Natural killer cell treated with Interleukin-12 subunit alpha and Interleukin-12 subunit beta and Interleukin-15 and Interleukin-18, amount 100 ng/mL, for 72 hours (primary cell): ENCODE results near the gene PLXNA2. TPM values are rescaled to one million over a fixed set of nuclear protein-coding genes. Genes with fewer than 3 reads are reported as not detected.

Experiments
- ATAC-seq, 2 donors: fragments of 150-1000 bp; cut with Tn5 transposase in 1 of 2; sonication (Bioruptor Pico), chemical (Tn5 transposase) in 1 of 2; 2 replicates each; pipeline ENCODE4 v1.10.0; 2021
- DNase-seq: peaks from one replicate; pipeline ENCODE4 v3.0.0; 2022; ENCODE audit warnings: low spot score
- H3K27ac Mint-ChIP-seq, 2 donors: 1 replicate in 1 of 2; 2 replicates in 1 of 2; pipeline ENCODE4 v1.8.0; 2022; ENCODE audit warnings: mixed read lengths in 2 of 2, mild to moderate bottlenecking in 1 of 2, moderate library complexity in 1 of 2
- H3K27me3 Mint-ChIP-seq, 2 donors: 1 replicate in 1 of 2; 2 replicates in 1 of 2; pipeline ENCODE4 v1.8.0; 2022; ENCODE audit warnings: mixed read lengths in 2 of 2
- H3K36me3 Mint-ChIP-seq: one replicate; pipeline ENCODE4 v1.8.0; 2022; ENCODE audit warnings: mixed read lengths
- H3K4me1 Mint-ChIP-seq, 2 donors: 1 replicate in 1 of 2; 2 replicates in 1 of 2; pipeline ENCODE4 v1.8.0; 2022; ENCODE audit warnings: low read depth in 2 of 2, mixed read lengths in 2 of 2, mild to moderate bottlenecking in 1 of 2
- H3K4me3 Mint-ChIP-seq: one replicate; pipeline ENCODE4 v1.8.0; 2022; ENCODE audit warnings: mixed read lengths
- H3K9me3 Mint-ChIP-seq: 2 replicates; pipeline ENCODE4 v1.8.0; 2022; ENCODE audit warnings: mixed read lengths
- total RNA-seq, 2 donors: library from RNA; stranded (reverse); gene quantifications; one replicate each; pipeline ENCODE4 v1.2.3, GENCODE V29; 2022

The PLXNA2 gene
- total RNA-seq, 2 donors from 2014 or later: 1.1 to 1.3 TPM

- no peak for ATAC-seq
- H3K27ac Mint-ChIP-seq: no peak overlapping the region
These were observed 2.0 kb downstream of the PLXNA2 start for GRCh38 chr1:208242146-208242545.

GRCh38 chr1:208241512-208241911 lies 2.7 kb downstream of the PLXNA2 start:
- H3K27me3 Mint-ChIP-seq: peaks cover 43 to 44% of the 10 kb centered on the region in 2 donors
- DNase-seq: no peak
- H3K4me3 Mint-ChIP-seq: no peak overlapping the region
- no peaks in the 10 kb centered on the region for H3K9me3 Mint-ChIP-seq
- no peak overlapping the region for H3K27ac Mint-ChIP-seq
- H3K36me3 Mint-ChIP-seq: no peaks in the 10 kb centered on the region
- H3K4me1 Mint-ChIP-seq: peaks cover 13% of the 10 kb centered on the region in 2 donors
- ATAC-seq: no peak

More at GRCh38 chr1:208242146-208242545, 2.0 kb downstream of the PLXNA2 start:
- peaks cover 11 to 13% of the 10 kb centered on the region in 2 donors for H3K4me1 Mint-ChIP-seq
- no peaks in the 10 kb centered on the region for H3K9me3 Mint-ChIP-seq
- H3K4me3 Mint-ChIP-seq: peak overlapping the region; percentile 53
- H3K27me3 Mint-ChIP-seq: peaks cover 37 to 38% of the 10 kb centered on the region in 2 donors
- no peaks in the 10 kb centered on the region for H3K36me3 Mint-ChIP-seq
- DNase-seq: no peak

- no peaks in the 10 kb centered on the region for H3K9me3 Mint-ChIP-seq
- no peaks in the 10 kb centered on the region for H3K36me3 Mint-ChIP-seq
- no peak for DNase-seq
- peaks cover 17 to 18% of the 10 kb centered on the region in 2 donors for H3K4me1 Mint-ChIP-seq
- peaks cover 46 to 48% of the 10 kb centered on the region in 2 donors for H3K27me3 Mint-ChIP-seq
- ATAC-seq: no peak
- no peak overlapping the region for H3K4me3 Mint-ChIP-seq
- H3K27ac Mint-ChIP-seq: no peak overlapping the region
These were observed 3.4 kb downstream of the PLXNA2 start for GRCh38 chr1:208240662-208241355.

- DNase-seq (peak; percentile 2), ATAC-seq (no peak)
- H3K27me3 Mint-ChIP-seq: peaks cover 47 to 48% of the 10 kb centered on the region in 2 donors
- no peak overlapping the region for H3K4me3 Mint-ChIP-seq
- no peaks in the 10 kb centered on the region for H3K9me3 Mint-ChIP-seq
- no peaks in the 10 kb centered on the region for H3K36me3 Mint-ChIP-seq
- no peak overlapping the region for H3K27ac Mint-ChIP-seq
- H3K4me1 Mint-ChIP-seq: peaks cover 11 to 16% of the 10 kb centered on the region in 2 donors
These were observed 4.5 kb downstream of the PLXNA2 start for GRCh38 chr1:208239473-208240381.

GRCh38 chr1:208238710-208239472 lies 5.3 kb downstream of the PLXNA2 start:
- Mint-ChIP-seq H3K4me3 (no peak overlapping the region), H3K27ac (no peak overlapping the region), H3K36me3 (no peaks in the 10 kb centered on the region), H3K9me3 (no peaks in the 10 kb centered on the region), H3K27me3 (peaks cover 47 to 49% of the 10 kb centered on the region in 2 donors), H3K4me1 (peaks cover 7 to 12% of the 10 kb centered on the region in 2 donors)
- peak; percentile 31 for DNase-seq
- no peak for ATAC-seq

- H3K4me1 Mint-ChIP-seq: peaks cover 7 to 9% of the 10 kb centered on the region in 2 donors
- DNase-seq: no peak
- no peak for ATAC-seq
- no peaks in the 10 kb centered on the region for H3K9me3 Mint-ChIP-seq
- no peak overlapping the region for H3K27ac Mint-ChIP-seq
- H3K27me3 Mint-ChIP-seq: peaks cover 52 to 61% of the 10 kb centered on the region in 2 donors
- no peak overlapping the region for H3K4me3 Mint-ChIP-seq
- H3K36me3 Mint-ChIP-seq: no peaks in the 10 kb centered on the region
These were observed 6.9 kb downstream of the PLXNA2 start for GRCh38 chr1:208237241-208237640.

GRCh38 chr1:208235982-208236761 lies 8.0 kb downstream of the PLXNA2 start:
- no peak for DNase-seq

GRCh38 chr1:208235356-208235981 lies 8.7 kb downstream of the PLXNA2 start:
- H3K4me1 Mint-ChIP-seq: peaks cover 7 to 9% of the 10 kb centered on the region in 2 donors

More at GRCh38 chr1:208235982-208236761, 8.0 kb downstream of the PLXNA2 start:
- Mint-ChIP-seq H3K4me1 (peaks cover 7 to 9% of the 10 kb centered on the region in 2 donors), H3K36me3 (no peaks in the 10 kb centered on the region), H3K9me3 (no peaks in the 10 kb centered on the region), H3K27ac (peak overlapping the region in 1 of 2 donors; percentile 13), H3K4me3 (no peak overlapping the region), H3K27me3 (peaks cover 45 to 54% of the 10 kb centered on the region in 2 donors)
- peak in 1 of 2 donors; percentile 57 for ATAC-seq

GRCh38 chr1:208234721-208235120 lies 9.5 kb downstream of the PLXNA2 start:
- Mint-ChIP-seq H3K4me1 (peaks cover 7 to 9% of the 10 kb centered on the region in 2 donors), H3K9me3 (no peaks in the 10 kb centered on the region), H3K27ac (no peak overlapping the region), H3K27me3 (peaks cover 39 to 64% of the 10 kb centered on the region in 2 donors), H3K36me3 (no peaks in the 10 kb centered on the region), H3K4me3 (no peak overlapping the region)
- ATAC-seq (no peak), DNase-seq (no peak)

More at GRCh38 chr1:208235356-208235981, 8.7 kb downstream of the PLXNA2 start:
- H3K9me3 Mint-ChIP-seq: no peaks in the 10 kb centered on the region
- H3K4me3 Mint-ChIP-seq: no peak overlapping the region
- peaks cover 43 to 61% of the 10 kb centered on the region in 2 donors for H3K27me3 Mint-ChIP-seq
- DNase-seq (no peak), ATAC-seq (no peak)
- no peaks in the 10 kb centered on the region for H3K36me3 Mint-ChIP-seq
- no peak overlapping the region for H3K27ac Mint-ChIP-seq

- no peak overlapping the region for H3K27ac Mint-ChIP-seq
- ATAC-seq: no peak
- no peaks in the 10 kb centered on the region for H3K9me3 Mint-ChIP-seq
- no peak overlapping the region for H3K4me3 Mint-ChIP-seq
- DNase-seq: no peak
- peaks cover 7 to 9% of the 10 kb centered on the region in 2 donors for H3K4me1 Mint-ChIP-seq
- H3K36me3 Mint-ChIP-seq: no peaks in the 10 kb centered on the region
- peaks cover 39 to 64% of the 10 kb centered on the region in 2 donors for H3K27me3 Mint-ChIP-seq
These were observed 10.2 kb downstream of the PLXNA2 start for GRCh38 chr1:208233978-208234377.

GRCh38 chr1:208233546-208233945 lies 10.6 kb downstream of the PLXNA2 start:
- DNase-seq: no peak
- Mint-ChIP-seq H3K27ac (no peak overlapping the region), H3K36me3 (no peaks in the 10 kb centered on the region), H3K27me3 (peaks cover 42 to 66% of the 10 kb centered on the region in 2 donors), H3K9me3 (no peaks in the 10 kb centered on the region), H3K4me1 (peaks cover 7 to 9% of the 10 kb centered on the region in 2 donors), H3K4me3 (no peak overlapping the region)
- ATAC-seq: no peak

- no peaks in the 10 kb centered on the region for H3K36me3 Mint-ChIP-seq
- H3K4me1 Mint-ChIP-seq: peaks cover 7 to 9% of the 10 kb centered on the region in 2 donors
- DNase-seq (no peak), ATAC-seq (no peak)
- H3K4me3 Mint-ChIP-seq: no peak overlapping the region
- no peak overlapping the region for H3K27ac Mint-ChIP-seq
- no peaks in the 10 kb centered on the region for H3K9me3 Mint-ChIP-seq
- peaks cover 35 to 62% of the 10 kb centered on the region in 2 donors for H3K27me3 Mint-ChIP-seq
These were observed 11.5 kb downstream of the PLXNA2 start for GRCh38 chr1:208232662-208233038.
